Stimulated activated CD4-positive, alpha-beta T cell treated with anti-CD3 and anti-CD28 coated beads, Interleukin-2, amount 100 ng/mL, for 4 hours (primary cell): ENCODE measurements around the gene ESPNL.
"Not testable (repeated sequence)": the region's sequence is repeated elsewhere in the genome, so short reads cannot be mapped to it uniquely, and the experiment has no call there.

Experiments used
- DNase-seq: peaks from one replicate; pipeline ENCODE4 v3.0.0-alpha.2; 2020; ENCODE audit warnings: low read depth

Gene ESPNL

GRCh38 chr2:238171072-238171431 is 70.9 kb downstream of the ESPNL start:
- DNase-seq: not testable (repeated sequence)

GRCh38 chr2:238171575-238172187 is 71.5 kb downstream of the ESPNL start:
- DNase-seq: no peak

- no peak for DNase-seq
These were observed 72.3 kb downstream of the ESPNL start for GRCh38 chr2:238172439-238172838.

GRCh38 chr2:238173692-238174091 is 73.6 kb downstream of the ESPNL start:
- no peak for DNase-seq

GRCh38 chr2:238174291-238174690 is 74.2 kb downstream of the ESPNL start:
- no peak for DNase-seq

GRCh38 chr2:238174701-238175100 is 74.6 kb downstream of the ESPNL start:
- DNase-seq: no peak

- DNase-seq: no peak
These were observed 76.5 kb downstream of the ESPNL start for GRCh38 chr2:238176613-238177012.

- DNase-seq: no peak
These were observed 80.4 kb downstream of the ESPNL start for GRCh38 chr2:238180554-238180953.

- DNase-seq: no peak
These were observed 82.2 kb downstream of the ESPNL start for GRCh38 chr2:238182362-238182761.
